Measurements from ENCODE around the gene PRKCE.

- TF ChIP-seq CTCF (conservative IDR thresholded peaks at IDR 0.05) (no peak), EZH2 (IDR thresholded peaks at IDR 0.05; ENCODE audit: low read depth) (no peak)
Observed at GRCh38 chr2:45675263-45675812, 23.9 kb downstream of the PRKCE start.
